Measurements from ENCODE around the gene CBLB.
"Not testable (repeated sequence)": the region's sequence is repeated elsewhere in the genome, so short reads cannot be mapped to it uniquely, and the experiment has no call there.

CBLB gene

GRCh38 chr3:105747060-105747541 is 121.7 kb downstream of the CBLB start:
- no peak for DNase-seq

- no peak for DNase-seq
These were observed 122.4 kb downstream of the CBLB start for GRCh38 chr3:105746231-105746996.

GRCh38 chr3:105745046-105745445 is 123.8 kb downstream of the CBLB start:
- no peak for DNase-seq

GRCh38 chr3:105744202-105744601 is 124.6 kb downstream of the CBLB start:
- DNase-seq, result no peak

GRCh38 chr3:105733356-105733755 is 135.5 kb downstream of the CBLB start:
- no peak for DNase-seq

- DNase-seq, result no peak
These were observed 137.1 kb downstream of the CBLB start for GRCh38 chr3:105731686-105732085.

- no peak for DNase-seq
These were observed 137.9 kb downstream of the CBLB start for GRCh38 chr3:105730801-105731354.

GRCh38 chr3:105729667-105730066 is 139.1 kb downstream of the CBLB start:
- DNase-seq, result no peak

- DNase-seq, result peak in 1 of 3 experiments; percentile 40
These were observed 140.0 kb downstream of the CBLB start for GRCh38 chr3:105728771-105729312.

GRCh38 chr3:105727036-105727435 is 141.8 kb downstream of the CBLB start:
- DNase-seq, result not testable (repeated sequence)

GRCh38 chr3:105722943-105723556 is 145.8 kb downstream of the CBLB start:
- DNase-seq, result peak in 1 of 3 experiments; percentile 65

- DNase-seq, result no peak
These were observed 149.0 kb downstream of the CBLB start for GRCh38 chr3:105719791-105720190.

- DNase-seq, result no peak
These were observed 153.4 kb downstream of the CBLB start for GRCh38 chr3:105715372-105715771.

- no peak for DNase-seq
These were observed 154.4 kb downstream of the CBLB start for GRCh38 chr3:105714453-105714852.

- no peak for DNase-seq
These were observed 159.8 kb downstream of the CBLB start for GRCh38 chr3:105708980-105709379.

GRCh38 chr3:105707009-105707408 is 161.8 kb downstream of the CBLB start:
- DNase-seq, result no peak

GRCh38 chr3:105704726-105705410 is 163.9 kb downstream of the CBLB start:
- DNase-seq, result no peak

GRCh38 chr3:105700575-105700974 is 168.2 kb downstream of the CBLB start:
- no peak for DNase-seq

- DNase-seq, result no peak
These were observed 177.2 kb downstream of the CBLB start for GRCh38 chr3:105691633-105692032.

- DNase-seq, result no peak
These were observed 177.8 kb downstream of the CBLB start for GRCh38 chr3:105691053-105691452.

GRCh38 chr3:105688821-105689220 is 180.0 kb downstream of the CBLB start:
- DNase-seq, result peak in 1 of 3 experiments; percentile 22

GRCh38 chr3:105686278-105686897 is 182.4 kb downstream of the CBLB start:
- DNase-seq, result peak in 2 of 3 experiments; percentile 15 to 30

GRCh38 chr3:105679951-105680350 is 188.9 kb downstream of the CBLB start:
- DNase-seq, result no peak
